Peyer's patch (tissue), 4 donors: ENCODE results near the gene DNMT3A. TPM values are rescaled to one million over a fixed set of nuclear protein-coding genes. Genes with fewer than 3 reads are reported as not detected.

Experiments
- DNase-seq, 3 donors: peaks; one replicate each; pipeline ENCODE4 v3.0.0-alpha.2; 2017 to 2019
- H3K27ac ChIP-seq, 4 donors: fragments of 200-600 bp; sonication (generic); one replicate each; pipeline ENCODE4 v1.5.1; 2016 to 2019
- H3K27me3 ChIP-seq, 2 donors: fragments of 200-600 bp; sonication (generic); one replicate each; pipeline ENCODE4 v1.5.1; 2019
- H3K36me3 ChIP-seq, 3 donors: fragments of 200-600 bp; sonication (generic); one replicate each; pipeline ENCODE4 v1.5.1; 2016 to 2019
- H3K4me1 ChIP-seq, 4 donors: fragments of 200-600 bp; sonication (generic); one replicate each; pipeline ENCODE4 v1.5.1; 2016 to 2019
- H3K4me3 ChIP-seq, 4 donors: fragments of 200-600 bp; sonication (generic); 1 replicate in 3 of 4; 2 replicates in 1 of 4; pipeline ENCODE4 v1.5.1; 2016 to 2019; ENCODE audit warnings: mild to moderate bottlenecking in 1 of 4
- H3K9me3 ChIP-seq, 4 donors: fragments of 200-600 bp; sonication (generic); one replicate each; pipeline ENCODE4 v1.5.1; 2016 to 2019; ENCODE audit warnings: mild to moderate bottlenecking in 1 of 4
- CTCF ChIP-seq, 6 experiments: fragments of 450-650 bp in 4 of 6; fragments of 200-600 bp in 2 of 6; sonication (generic) in 1 of 6; IDR thresholded peaks; one replicate each; pipeline ENCODE4 v1.5.1; 2017 to 2019; ENCODE audit warnings: antibody characterized with exemption in 6 of 6, mild to moderate bottlenecking in 3 of 6, moderate library complexity in 1 of 6
- POLR2A ChIP-seq, 2 donors: fragments of 450-650 bp; IDR thresholded peaks; one replicate each; pipeline ENCODE4 v1.5.1; 2017; ENCODE audit warnings: antibody characterized with exemption in 2 of 2, mild to moderate bottlenecking in 2 of 2, moderate library complexity in 2 of 2
- total RNA-seq, 4 donors: library from RNA; depleted of rRNA; stranded (reverse); fragments of >200 nt; gene quantifications; one replicate each; pipeline ENCODE4 v1.1.0, GENCODE V29; 2016

The DNMT3A gene
- total RNA-seq, 4 donors from 2014 or later, result 10.7 to 126 (median 27.7) TPM

- TF ChIP-seq POLR2A (IDR thresholded peaks at IDR 0.05) (no peak), CTCF (IDR thresholded peaks at IDR 0.05) (no peak)
- peak in 1 of 3 donors; percentile 34 for DNase-seq
Observed at GRCh38 chr2:25379535-25379934, 37.8 kb upstream of the DNMT3A start.

GRCh38 chr2:25378731-25379490, 37.2 kb upstream of the DNMT3A start:
- H3K27ac ChIP-seq, result no peak overlapping the region
- no peak for TF ChIP-seq CTCF (IDR thresholded peaks at IDR 0.05)
- TF ChIP-seq POLR2A (IDR thresholded peaks at IDR 0.05), result no peak
- DNase-seq, result peak in 1 of 3 donors; percentile 38
- no peaks in the 10 kb centered on the region for H3K9me3 ChIP-seq
- H3K4me1 ChIP-seq, result peaks cover 0 to 20% (median 14%) of the 10 kb centered on the region in 4 donors
- no peaks in the 10 kb centered on the region for H3K36me3 ChIP-seq
- no peak overlapping the region for H3K4me3 ChIP-seq
- no peaks in the 10 kb centered on the region for H3K27me3 ChIP-seq

More at GRCh38 chr2:25379535-25379934, 37.8 kb upstream of the DNMT3A start:
- peaks cover 0 to 20% (median 14%) of the 10 kb centered on the region in 4 donors for H3K4me1 ChIP-seq
- no peaks in the 10 kb centered on the region for H3K27me3 ChIP-seq
- H3K9me3 ChIP-seq, result no peaks in the 10 kb centered on the region
- H3K27ac ChIP-seq, result no peak overlapping the region
- H3K36me3 ChIP-seq, result no peaks in the 10 kb centered on the region
- no peak overlapping the region for H3K4me3 ChIP-seq

GRCh38 chr2:25377822-25378421, 36.2 kb upstream of the DNMT3A start:
- Histone ChIP-seq H3K36me3 (no peaks in the 10 kb centered on the region), H3K4me1 (peaks cover 0 to 24% (median 14%) of the 10 kb centered on the region in 4 donors), H3K4me3 (no peak overlapping the region), H3K27me3 (no peaks in the 10 kb centered on the region), H3K27ac (peak overlapping the region in 1 of 4 donors; percentile 73), H3K9me3 (no peaks in the 10 kb centered on the region)
- TF ChIP-seq POLR2A (IDR thresholded peaks at IDR 0.05), result no peak
- no peak for TF ChIP-seq CTCF (IDR thresholded peaks at IDR 0.05)
- peak in 1 of 3 donors; percentile 44 for DNase-seq

- H3K4me1 ChIP-seq, result peaks cover 0 to 24% (median 14%) of the 10 kb centered on the region in 4 donors
- peak overlapping the region in 3 of 4 donors; percentile 9 to 31 (median 23) for H3K4me3 ChIP-seq
- H3K9me3 ChIP-seq, result no peaks in the 10 kb centered on the region
- TF ChIP-seq CTCF (IDR thresholded peaks at IDR 0.05) (peak; percentile 83 to 99 (median 88)), POLR2A (IDR thresholded peaks at IDR 0.05) (no peak)
- H3K36me3 ChIP-seq, result no peaks in the 10 kb centered on the region
- peak; percentile 84 to 95 (median 90) for DNase-seq
- peak overlapping the region; percentile 39 to 73 (median 48) for H3K27ac ChIP-seq
- no peaks in the 10 kb centered on the region for H3K27me3 ChIP-seq
Observed at GRCh38 chr2:25376750-25377621, 35.3 kb upstream of the DNMT3A start.

GRCh38 chr2:25375989-25376545, 34.3 kb upstream of the DNMT3A start:
- H3K27me3 ChIP-seq, result no peaks in the 10 kb centered on the region
- H3K27ac ChIP-seq, result peak overlapping the region in 1 of 4 donors; percentile 73
- peak in 2 of 3 donors; percentile 9 to 42 for DNase-seq
- no peaks in the 10 kb centered on the region for H3K9me3 ChIP-seq
- peaks cover 0 to 24% (median 14%) of the 10 kb centered on the region in 4 donors for H3K4me1 ChIP-seq
- no peak for TF ChIP-seq POLR2A (IDR thresholded peaks at IDR 0.05)
- TF ChIP-seq CTCF (IDR thresholded peaks at IDR 0.05), result no peak
- H3K4me3 ChIP-seq, result peak overlapping the region in 2 of 4 donors; percentile 9 to 31
- H3K36me3 ChIP-seq, result no peaks in the 10 kb centered on the region
